NB4 (cell line): ENCODE measurements around the gene AP5S1.

ENCODE experiments used
- CTCF ChIP-seq: IDR thresholded peaks from one replicate; pipeline ENCODE4 v1.5.1; 2012; ENCODE audit warnings: low read depth, low read length
- POLR2A ChIP-seq: IDR thresholded peaks from 2 replicates; pipeline ENCODE4 v1.6.1; 2011; ENCODE audit warnings: mild to moderate bottlenecking; ENCODE audit not compliant: insufficient read length; ENCODE audit errors: extremely low read depth

GRCh38 chr20:3784216-3784853 is 36.0 kb upstream of the AP5S1 start:
- TF ChIP-seq CTCF, result no peak
- TF ChIP-seq POLR2A, result no peak
